H1 (cell line): Measurements from ENCODE around the gene UCN. TPM values are rescaled to one million over a fixed set of nuclear protein-coding genes. Genes with fewer than 3 reads are reported as not detected.
"Not testable (repeated sequence)": the region's sequence is repeated elsewhere in the genome, so short reads cannot be mapped to it uniquely, and the experiment has no call there.

Experiments used
- CTCF ChIA-PET: fragments of 300-600 bp; sonication (Branson Sonifier 250); formaldehyde crosslinking; loops from one replicate; lab custom pipeline; 2021; ENCODE audit not compliant: partially characterized antibody; lab: Charles Lee
- POLR2A ChIA-PET: fragments of 300-600 bp; sonication (Branson Sonifier 250); formaldehyde crosslinking; loops from one replicate; lab custom pipeline; 2021; ENCODE audit warnings: inconsistent platforms; ENCODE audit not compliant: partially characterized antibody; lab: Charles Lee
- DNase-seq, 2 experiments: peaks; one replicate each; pipeline versions ENCODE4 v3.0.0 to v3.0.0-alpha.2; 2010 to 2022; ENCODE audit warnings: low spot score in 2 of 2, low read depth in 1 of 2, mixed read lengths in 1 of 2
- FAIRE-seq: peaks from 2 replicates; lab custom pipeline; 2011; peaks lifted over from hg19 to GRCh38; lab: Jason Lieb, UNC
- H2AFZ ChIP-seq: 2 replicates; pipeline ENCODE4 v1.8.1; 2012; ENCODE audit warnings: low read length, inconsistent platforms
- H2AK5ac ChIP-seq: 2 replicates; pipeline ENCODE4 v1.6.1; 2013; ENCODE audit warnings: low read depth, low read length
- H2BK120ac ChIP-seq: replicated peaks from 2 replicates; pipeline ENCODE3; 2013; ENCODE audit warnings: low read depth, low read length, inconsistent platforms
- H2BK12ac ChIP-seq: 2 replicates; pipeline ENCODE4 v1.6.1; 2013; ENCODE audit warnings: low read depth, low read length
- H2BK15ac ChIP-seq: 2 replicates; pipeline ENCODE4 v1.6.1; 2013; ENCODE audit warnings: low read length
- H2BK20ac ChIP-seq: 2 replicates; pipeline ENCODE4 v1.6.1; 2013; ENCODE audit warnings: low read length
- H2BK5ac ChIP-seq: 2 replicates; pipeline ENCODE4 v1.6.1; 2013; ENCODE audit warnings: low read depth, low read length
- H3K14ac ChIP-seq: 2 replicates; pipeline ENCODE4 v1.6.1; 2013; ENCODE audit warnings: inconsistent platforms; ENCODE audit not compliant: insufficient read length
- H3K18ac ChIP-seq: 2 replicates; pipeline ENCODE4 v1.6.1; 2013; ENCODE audit warnings: low read length; ENCODE audit errors: extremely low read depth
- H3K23ac ChIP-seq: 2 replicates; pipeline ENCODE4 v1.6.1; 2013; ENCODE audit warnings: inconsistent platforms; ENCODE audit not compliant: insufficient read length
- H3K23me2 ChIP-seq: 2 replicates; pipeline ENCODE4 v1.6.1; 2013; ENCODE audit warnings: low read depth, low read length
- H3K27ac ChIP-seq: 2 replicates; pipeline ENCODE4 v1.6.1; 2011; ENCODE audit warnings: low read depth, low read length, inconsistent platforms
- H3K27me3 ChIP-seq, 4 experiments: replicated peaks in 1 of 4; 1 replicate in 1 of 4; 2 replicates in 3 of 4; pipeline versions ENCODE4 v1.6.1 to v1.8.1; 2011 to 2013; ENCODE audit warnings: low read length in 3 of 4, mild to moderate bottlenecking in 3 of 4, inconsistent platforms in 2 of 4, mixed read lengths in 2 of 4, moderate library complexity in 1 of 4; ENCODE audit not compliant: control insufficient read depth in 3 of 4, insufficient read depth in 3 of 4; ENCODE audit errors: extremely low read depth in 1 of 4
- H3K36me3 ChIP-seq, 4 experiments: 2 replicates each; pipeline versions ENCODE4 v1.6.1 to v1.8.1; 2011 to 2013; ENCODE audit warnings: mild to moderate bottlenecking in 4 of 4, low read length in 3 of 4, moderate library complexity in 2 of 4, control low read depth in 1 of 4, inconsistent platforms in 1 of 4; ENCODE audit not compliant: insufficient read depth in 4 of 4, control insufficient read depth in 2 of 4
- H3K4ac ChIP-seq: replicated peaks from 2 replicates; pipeline ENCODE3; 2013; ENCODE audit warnings: low read length, low read depth, mixed read lengths, inconsistent platforms; ENCODE audit not compliant: insufficient read length
- H3K4me1 ChIP-seq, 4 experiments: replicated peaks in 1 of 4; 1 replicate in 1 of 4; 2 replicates in 3 of 4; pipeline versions ENCODE4 v1.6.1 to v1.8.1; 2011 to 2013; ENCODE audit warnings: low read length in 3 of 4, inconsistent platforms in 2 of 4, mixed read lengths in 1 of 4; ENCODE audit not compliant: insufficient read depth in 4 of 4, control insufficient read depth in 3 of 4
- H3K4me2 ChIP-seq, 2 experiments: 2 replicates each; pipeline versions ENCODE4 v1.6.1 to v1.8.1; 2011 to 2013; ENCODE audit warnings: low read depth in 2 of 2, low read length in 2 of 2, control low read depth in 1 of 2, inconsistent platforms in 1 of 2, mild to moderate bottlenecking in 1 of 2; ENCODE audit not compliant: insufficient read depth in 1 of 2
- H3K4me3 ChIP-seq, 4 experiments: fragments of 200-600, 300-600 bp in 1 of 4; sonication (generic), shearing (Covaris generic), sonication (Bioruptor Twin) in 1 of 4; 2 replicates each; pipeline versions ENCODE4 v1.5.1 to v1.8.1; 2011 to 2016; ENCODE audit warnings: low read length in 4 of 4, low read depth in 3 of 4, control low read depth in 2 of 4, inconsistent platforms in 2 of 4, mild to moderate bottlenecking in 2 of 4, mixed read lengths in 1 of 4, moderate library complexity in 1 of 4; ENCODE audit not compliant: insufficient read depth in 2 of 4; ENCODE audit errors: extremely low read depth in 1 of 4
- H3K56ac ChIP-seq: replicated peaks from 2 replicates; pipeline ENCODE3; 2013; ENCODE audit warnings: low read depth, mild to moderate bottlenecking, mixed read lengths, low read length, inconsistent platforms; ENCODE audit not compliant: insufficient read length
- H3K79me1 ChIP-seq: 2 replicates; pipeline ENCODE4 v1.6.1; 2013; ENCODE audit warnings: low read depth, low read length, control low read depth
- H3K79me2 ChIP-seq, 2 experiments: 2 replicates each; pipeline versions ENCODE4 v1.6.1 to v1.8.1; 2012 to 2013; ENCODE audit warnings: low read length in 2 of 2, mild to moderate bottlenecking in 2 of 2, inconsistent platforms in 1 of 2; ENCODE audit not compliant: insufficient read depth in 2 of 2, control insufficient read depth in 1 of 2
- H3K9ac ChIP-seq, 4 experiments: replicated peaks in 1 of 4; 1 replicate in 1 of 4; 2 replicates in 3 of 4; pipeline versions ENCODE4 v1.6.1 to v1.8.1; 2011 to 2013; ENCODE audit warnings: low read depth in 3 of 4, low read length in 3 of 4, control low read depth in 2 of 4, mild to moderate bottlenecking in 2 of 4, moderate library complexity in 2 of 4, inconsistent platforms in 1 of 4; ENCODE audit errors: extremely low read depth in 1 of 4
- H3K9me3 ChIP-seq, 2 experiments: 2 replicates each; pipeline versions ENCODE4 v1.6.1 to v1.8.1; 2012 to 2013; ENCODE audit warnings: mild to moderate bottlenecking in 2 of 2, moderate library complexity in 2 of 2, control low read depth in 1 of 2, inconsistent platforms in 1 of 2, low read depth in 1 of 2, low read length in 1 of 2, mixed read lengths in 1 of 2; ENCODE audit not compliant: insufficient read depth in 2 of 2
- H4K20me1 ChIP-seq, 2 experiments: replicated peaks in 1 of 2; 2 replicates each; pipeline versions ENCODE3 to v1.8.1; 2011 to 2013; ENCODE audit warnings: inconsistent platforms in 2 of 2, low read length in 2 of 2, mild to moderate bottlenecking in 1 of 2; ENCODE audit not compliant: insufficient read depth in 2 of 2, control insufficient read depth in 1 of 2
- H4K5ac ChIP-seq: 2 replicates; pipeline ENCODE4 v1.6.1; 2013; ENCODE audit warnings: low read length, low read depth, mixed read lengths, inconsistent platforms; ENCODE audit not compliant: insufficient read length
- H4K8ac ChIP-seq: 2 replicates; pipeline ENCODE4 v1.8.0; 2013; ENCODE audit warnings: mild to moderate bottlenecking, moderate library complexity, low read length, inconsistent platforms; ENCODE audit not compliant: insufficient read depth; ENCODE audit errors: extremely low read depth
- H4K91ac ChIP-seq: replicated peaks from 2 replicates; pipeline ENCODE3; 2013; ENCODE audit warnings: low read length, mixed read lengths, inconsistent platforms; ENCODE audit not compliant: insufficient read length
- WGBS, 2 experiments: shearing (Covaris generic) in 1 of 2; methylation state at CpG; one replicate each; pipeline versions ENCODE4 v1.1.6 to v1.1.7; 2013 to 2015; ENCODE audit warnings: low lambda C conversion rate in 2 of 2, mixed read lengths in 2 of 2, inconsistent platforms in 1 of 2, low coverage in 1 of 2, missing lambda C conversion rate in 1 of 2; ENCODE audit not compliant: insufficient replicate concordance in 2 of 2, insufficient coverage in 1 of 2, insufficient read length in 1 of 2; ENCODE audit errors: extremely low coverage in 1 of 2, missing lambda C conversion rate in 1 of 2; 5-methylcytosine and 5-hydroxymethylcytosine counted together
- polyA plus RNA-seq, 7 experiments: library from polyadenylated mRNA; depleted of rRNA in 3 of 7; stranded (reverse) in 5 of 7; unstranded in 2 of 7; fragments of >200 nt in 5 of 7; fragments of 200-250 nt in 2 of 7; gene quantifications; 1 replicate in 5 of 7; 2 replicates in 1 of 7; 4 replicates in 1 of 7; pipeline versions ENCODE4 v1.2.1 to v1.2.3, GENCODE V29; 2011 to 2013; ENCODE audit warnings: missing spikeins in 2 of 7, mixed read lengths in 2 of 7
- total RNA-seq: library from RNA; stranded (reverse); fragmentation: NEBNext Ultra II Directional; extraction: Animal tissue kit (Norgen Biotek cat#: 25700); gene quantifications from 2 replicates; pipeline ENCODE4 v1.2.1, GENCODE V29; 2021

UCN gene
- total and polyA plus RNA-seq, 2 of the 8 experiments (the other 6 are each of a cell fraction or from before 2014, with no cell fraction given): 0.35 TPM; not detected in 1

GRCh38 chr2:27268296-27268695, 39.9 kb downstream of the UCN start:
- H3K4me2 ChIP-seq, H2AK5ac ChIP-seq, FAIRE-seq, H3K36me3 ChIP-seq, H4K8ac ChIP-seq, H3K14ac ChIP-seq, H2BK12ac ChIP-seq, H2BK120ac ChIP-seq, H3K23ac ChIP-seq, DNase-seq, H4K20me1 ChIP-seq, H2BK20ac ChIP-seq, H3K4ac ChIP-seq, H3K4me1 ChIP-seq, H2AFZ ChIP-seq, H3K9me3 ChIP-seq, H3K9ac ChIP-seq, H4K5ac ChIP-seq, H2BK15ac ChIP-seq, H3K4me3 ChIP-seq, H3K18ac ChIP-seq, H3K79me2 ChIP-seq, H2BK5ac ChIP-seq, H4K91ac ChIP-seq, H3K56ac ChIP-seq, H3K79me1 ChIP-seq, H3K27ac ChIP-seq: not testable (repeated sequence)
- POLR2A ChIA-PET: interaction anchor here (1.4 to 8.2 kb wide), 2 partner anchors 11 to 18 kb away, joined by 3 to 63 read pairs; partner anchors contain the start of genes DNAJC5G and TRIM54
- Histone ChIP-seq H3K27me3 (peaks cover 21 to 38% (median 33%) of the 10 kb centered on the region in 4 experiments), H3K23me2 (peaks cover 11% of the 10 kb centered on the region; the same call in 1 of the 2 replicates)
- WGBS, 2 experiments: 94% methylated on average over 12 of the region's 13 CpGs; no CpG with 5 or more reads in 1 of the 2 experiments
- CTCF ChIA-PET: interaction anchor here (0.6 to 14.1 kb wide), 6 partner anchors 11 to 413 kb away, joined by 3 to 288 read pairs (median 36); partner anchors contain the start of genes DNAJC5G and TRIM54
